Stimulated activated CD8-positive, alpha-beta memory T cell treated with anti-CD3 and anti-CD28 coated beads, Interleukin-4, amount 100 ng/mL, for 1 hour (primary cell): ENCODE data around the gene PPP2R5C.

ENCODE experiments used
- DNase-seq, 2 donors: peaks; one replicate each; pipeline ENCODE4 v3.0.0-alpha.2; 2020; ENCODE audit warnings: low read depth in 2 of 2, low spot score in 1 of 2

PPP2R5C gene

GRCh38 chr14:101859958-101860357, 98.4 kb downstream of the PPP2R5C start:
- no peak for DNase-seq

GRCh38 chr14:101861464-101861863, 100.0 kb downstream of the PPP2R5C start:
- no peak for DNase-seq

GRCh38 chr14:101862177-101862576, 100.7 kb downstream of the PPP2R5C start:
- DNase-seq, result no peak

GRCh38 chr14:101862711-101863110, 101.2 kb downstream of the PPP2R5C start:
- no peak for DNase-seq

GRCh38 chr14:101865288-101865687, 103.8 kb downstream of the PPP2R5C start:
- DNase-seq, result no peak

GRCh38 chr14:101867854-101868253, 106.3 kb downstream of the PPP2R5C start:
- DNase-seq, result no peak

- DNase-seq, result no peak
Observed at GRCh38 chr14:101869217-101869616, 107.7 kb downstream of the PPP2R5C start.

GRCh38 chr14:101870273-101870939, 108.9 kb downstream of the PPP2R5C start:
- DNase-seq, result no peak

- no peak for DNase-seq
Observed at GRCh38 chr14:101872346-101872745, 110.8 kb downstream of the PPP2R5C start.

GRCh38 chr14:101873076-101873825, 111.7 kb downstream of the PPP2R5C start:
- DNase-seq, result no peak

GRCh38 chr14:101873991-101874390, 112.5 kb downstream of the PPP2R5C start:
- DNase-seq, result no peak

- DNase-seq, result no peak
Observed at GRCh38 chr14:101875041-101875726, 113.7 kb downstream of the PPP2R5C start.

- DNase-seq, result no peak
Observed at GRCh38 chr14:101875727-101876554, 114.4 kb downstream of the PPP2R5C start.

GRCh38 chr14:101876555-101876938, 115.0 kb downstream of the PPP2R5C start:
- peak in 1 of 2 donors; percentile 21 for DNase-seq

- DNase-seq, result no peak
Observed at GRCh38 chr14:101877766-101878165, 116.3 kb downstream of the PPP2R5C start.

- no peak for DNase-seq
Observed at GRCh38 chr14:101878211-101878821, 116.8 kb downstream of the PPP2R5C start.

GRCh38 chr14:101878822-101879528, 117.5 kb downstream of the PPP2R5C start:
- no peak for DNase-seq

GRCh38 chr14:101879529-101880336, 118.2 kb downstream of the PPP2R5C start:
- DNase-seq, result no peak

- no peak for DNase-seq
Observed at GRCh38 chr14:101881426-101881825, 119.9 kb downstream of the PPP2R5C start.
